HG02840 (cell line): Measurements from ENCODE around the gene PRIMA1.

Source experiments
- ATAC-seq: cut with Tn5 transposase; IDR thresholded peaks from one replicate; pipeline ENCODE4 v1.9.1; 2021; ENCODE audit warnings: mild to moderate bottlenecking, moderate library complexity, moderate number of reproducible peaks; ENCODE audit not compliant: unreplicated experiment, low FRiP score

The PRIMA1 gene

DNA sequence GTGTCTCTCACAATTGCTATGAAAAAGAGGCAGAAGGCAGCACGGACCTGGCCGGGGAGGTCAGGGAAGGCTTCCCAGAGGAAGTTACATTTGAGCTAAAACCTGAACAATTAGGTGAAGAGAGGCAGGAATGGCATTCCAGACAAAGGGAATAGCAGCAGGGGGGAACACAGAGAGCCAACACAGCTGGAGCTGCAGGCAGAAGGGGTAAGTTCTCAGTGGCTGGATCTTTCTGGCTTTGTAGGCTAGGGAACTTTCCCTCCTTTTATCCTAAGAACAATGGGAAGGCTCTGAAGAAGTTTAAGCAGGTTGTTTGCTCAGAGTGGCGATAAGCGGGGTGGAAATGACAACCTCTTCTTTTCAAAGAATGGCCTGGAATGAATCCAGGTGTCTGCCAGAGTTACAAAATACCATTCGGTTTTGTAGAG is 100.0 kb downstream of the PRIMA1 start:
- no peak for ATAC-seq

DNA sequence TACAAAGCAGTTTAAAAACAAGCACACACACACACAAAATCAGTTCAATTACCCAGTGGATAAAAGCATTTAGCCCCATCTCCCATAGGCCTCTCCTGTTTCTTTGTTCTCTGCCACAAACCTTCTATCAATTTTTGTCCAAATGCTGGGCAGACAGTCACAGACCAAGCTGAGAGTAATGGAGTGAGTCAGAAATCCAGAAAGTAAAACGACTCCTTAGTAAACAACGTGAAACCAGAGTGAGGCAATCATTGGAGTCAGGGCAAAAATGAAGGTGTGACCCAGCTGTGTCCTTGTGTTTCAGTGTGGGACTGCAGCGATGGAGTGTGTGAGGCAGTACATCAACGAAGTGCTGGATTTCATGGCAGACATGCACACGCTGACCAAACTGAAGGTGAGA is 102.0 kb downstream of the PRIMA1 start:
- no peak for ATAC-seq

DNA sequence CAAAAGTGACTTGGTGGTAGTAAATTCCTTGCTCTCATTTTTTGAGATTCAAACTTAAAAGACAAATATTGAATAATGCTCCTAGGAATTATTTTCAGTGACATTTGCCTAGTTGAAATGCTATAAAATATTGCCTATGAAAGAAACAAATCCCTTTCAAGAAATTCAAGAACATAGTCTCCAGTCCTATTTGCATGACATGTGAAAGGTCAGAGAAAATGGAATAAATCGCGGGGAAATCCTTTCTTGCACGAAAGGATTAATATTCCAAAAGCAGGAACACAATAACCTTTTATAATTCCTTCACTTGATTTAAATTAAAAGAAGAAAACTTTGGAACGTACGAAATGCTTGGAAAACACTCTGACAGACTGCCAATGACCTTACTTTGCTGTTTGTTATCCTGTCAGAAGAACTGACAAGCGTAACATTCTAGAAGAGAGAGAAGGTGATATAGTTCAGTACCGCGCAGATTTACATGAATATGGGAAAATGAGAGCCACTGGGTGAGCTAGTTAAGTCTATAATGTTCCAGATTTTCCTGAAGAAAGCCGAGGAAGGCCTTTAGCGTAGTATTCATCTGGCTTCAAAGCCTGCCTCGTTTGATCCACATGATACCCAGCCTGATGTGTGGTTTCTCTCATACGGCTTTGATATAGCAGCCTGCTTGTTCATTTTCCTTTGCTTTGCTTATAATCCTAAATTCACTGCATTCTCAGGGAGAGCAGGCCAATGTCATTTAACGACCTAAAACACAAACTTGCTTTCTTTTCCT is 103.0 kb downstream of the PRIMA1 start:
- no peak for ATAC-seq

DNA sequence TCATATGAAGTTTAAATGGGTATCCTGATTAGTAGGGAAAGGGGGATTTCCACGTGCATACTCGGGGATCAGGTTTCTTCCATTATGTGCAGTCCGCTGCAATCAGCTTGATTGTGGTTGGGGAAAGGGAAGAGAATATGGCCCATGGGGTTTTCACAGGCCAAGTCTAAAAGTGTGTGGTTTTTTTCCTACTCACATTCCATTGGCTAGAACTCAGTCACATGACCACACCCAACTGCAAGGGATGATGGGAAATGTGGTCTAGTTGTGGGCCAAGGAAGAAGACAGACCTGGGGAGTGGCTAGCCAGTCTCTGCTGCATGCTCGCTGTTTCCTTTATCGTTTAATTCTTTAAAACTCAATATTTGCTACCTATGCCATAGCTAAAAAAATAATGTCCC is 105.1 kb downstream of the PRIMA1 start:
- no peak for ATAC-seq

DNA sequence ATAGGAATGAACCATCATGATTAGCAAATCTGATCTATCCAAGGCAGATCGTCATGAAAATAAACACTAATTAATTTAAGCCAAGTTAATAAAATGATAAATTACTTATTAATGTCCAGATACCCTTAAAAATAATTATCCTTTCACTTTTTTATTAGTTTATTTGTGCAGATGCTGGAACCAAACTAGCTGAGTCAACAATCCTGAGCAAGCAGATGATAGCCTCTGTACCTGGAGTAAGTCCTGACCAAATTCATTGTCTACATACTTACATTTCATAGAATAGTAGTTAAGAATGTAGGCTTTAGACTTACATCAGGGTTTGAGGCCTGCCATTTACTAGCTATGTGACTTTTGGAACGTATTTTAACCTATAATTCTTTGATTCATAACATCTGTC is 105.8 kb downstream of the PRIMA1 start:
- no peak for ATAC-seq

DNA sequence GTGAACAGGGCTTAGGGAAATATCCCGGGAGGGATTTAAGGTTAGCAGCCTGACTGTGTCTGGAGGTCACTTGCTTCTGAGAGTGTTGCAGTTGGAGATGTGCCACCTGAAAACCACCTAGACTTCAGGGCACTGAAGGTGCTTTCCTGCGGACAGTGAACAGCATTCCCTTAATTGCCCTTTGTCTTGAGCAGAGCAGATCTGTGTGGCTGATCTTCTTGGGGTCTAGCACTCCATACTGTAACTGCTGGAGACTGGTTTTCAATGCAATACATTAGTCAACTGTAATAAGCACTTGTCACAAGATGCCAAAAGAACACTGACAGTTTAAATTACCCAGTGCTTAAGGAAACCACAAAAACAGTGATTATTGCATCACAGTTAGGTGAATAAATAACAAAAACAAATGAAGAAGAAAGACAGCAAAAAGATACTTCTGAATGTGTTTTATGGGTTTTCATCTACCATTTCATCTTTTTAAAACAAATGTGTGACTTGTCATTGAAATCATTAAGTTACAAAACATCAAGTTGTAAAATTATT is 111.8 kb downstream of the PRIMA1 start:
- no peak for ATAC-seq

DNA sequence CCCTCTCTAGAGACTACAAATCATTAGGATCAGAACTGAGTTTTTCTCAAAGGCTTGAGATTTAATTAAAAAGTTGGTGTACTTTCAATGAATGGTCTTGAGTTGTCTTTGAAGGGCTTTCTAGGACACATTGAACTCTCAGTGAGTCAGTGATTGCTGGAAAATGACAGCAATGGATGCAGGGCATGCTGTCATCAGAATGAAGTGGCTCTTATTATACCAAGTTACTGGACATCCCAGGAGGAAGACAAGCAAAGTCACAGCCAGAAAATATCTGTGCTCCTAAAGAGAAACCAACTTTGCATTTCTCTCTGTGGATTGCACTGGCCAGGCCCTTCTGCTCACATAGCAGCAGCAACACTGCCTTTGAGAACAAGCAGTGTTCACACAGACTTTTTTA is 112.6 kb downstream of the PRIMA1 start:
- no peak for ATAC-seq

DNA sequence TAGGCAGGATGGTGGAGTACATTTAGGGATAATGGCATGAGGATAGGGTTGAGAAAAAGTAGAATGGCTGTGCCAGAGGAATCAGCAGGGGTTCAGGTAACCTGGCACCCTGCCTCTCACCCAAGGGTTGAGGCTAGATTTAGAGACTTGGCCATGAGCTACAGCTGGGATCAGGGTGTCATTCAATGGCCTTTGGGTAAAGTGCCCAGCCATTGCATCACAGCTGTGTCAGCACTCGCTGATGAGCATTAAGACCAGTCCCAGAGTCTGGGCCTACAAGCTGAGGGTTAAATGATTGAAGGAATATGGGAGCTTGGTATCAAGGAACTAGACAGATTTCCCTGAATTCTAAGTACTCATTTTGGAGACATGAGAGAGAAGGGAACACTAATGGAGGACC is 113.9 kb downstream of the PRIMA1 start:
- ATAC-seq: no peak

DNA sequence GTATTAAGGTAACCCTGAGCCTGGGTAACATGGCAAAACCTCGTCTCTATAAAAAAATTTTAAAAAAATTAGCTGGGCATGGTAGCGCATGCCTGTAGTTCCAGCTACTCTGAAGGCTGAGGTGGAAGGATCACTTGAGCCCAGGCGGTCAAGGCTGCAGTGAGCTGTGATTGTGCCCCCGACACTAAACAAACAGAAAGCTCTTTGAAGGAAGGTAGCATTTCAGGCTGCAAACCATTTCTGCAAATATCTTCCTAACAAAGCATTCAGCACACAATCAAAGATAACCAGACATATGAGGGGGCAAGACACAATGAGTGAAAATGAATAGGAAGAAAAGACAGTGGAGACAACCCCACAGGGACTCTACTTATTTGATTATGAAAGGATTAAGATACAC is 118.7 kb downstream of the PRIMA1 start:
- ATAC-seq: no peak
